Activated CD8-positive, alpha-beta T cell treated with anti-CD3 and anti-CD28 coated beads, Interleukin-2, amount 10 ng/mL, durations not matched to agents 7 days and 5 days (primary cell): Measurements from ENCODE around the gene UBR1. TPM values are rescaled to one million over a fixed set of nuclear protein-coding genes. Genes with fewer than 3 reads are reported as not detected.
"Not testable (repeated sequence)": the region's sequence is repeated elsewhere in the genome, so short reads cannot be mapped to it uniquely, and the experiment has no call there.

Experiments
- ATAC-seq: fragments of 150-1000 bp; cut with Tn5 transposase; one replicate; pipeline ENCODE4 v1.10.0; 2021; ENCODE audit warnings: moderate library complexity
- CTCF ChIA-PET: fragments of 350-600 bp; sonication (Branson Sonifier 250); formaldehyde crosslinking; loops from one replicate; lab custom pipeline; 2021; ENCODE audit warnings: antibody characterized with exemption; lab: Charles Lee
- POLR2A ChIA-PET: fragments of 350-600 bp; sonication (Branson Sonifier 250); formaldehyde crosslinking; loops from one replicate; lab custom pipeline; 2021; ENCODE audit warnings: antibody characterized with exemption; lab: Charles Lee
- DNase-seq: peaks from one replicate; pipeline ENCODE4 v3.0.0-alpha.2; 2020
- H3K27ac Mint-ChIP-seq: one replicate; pipeline ENCODE4 v1.8.0; 2021; ENCODE audit warnings: mild to moderate bottlenecking, mixed read lengths
- H3K27me3 Mint-ChIP-seq: one replicate; pipeline ENCODE4 v1.8.0; 2021; ENCODE audit warnings: low read depth, mixed read lengths
- H3K36me3 Mint-ChIP-seq: one replicate; pipeline ENCODE4 v1.8.0; 2021; ENCODE audit warnings: low read depth, mixed read lengths
- H3K4me1 Mint-ChIP-seq: one replicate; pipeline ENCODE4 v1.8.0; 2021; ENCODE audit warnings: low read depth, mixed read lengths
- H3K4me3 Mint-ChIP-seq: one replicate; pipeline ENCODE4 v1.8.0; 2021; ENCODE audit warnings: mild to moderate bottlenecking, mixed read lengths
- H3K9me3 Mint-ChIP-seq: one replicate; pipeline ENCODE4 v1.8.0; 2022; ENCODE audit warnings: mixed read lengths; ENCODE audit not compliant: insufficient read depth
- total RNA-seq, 2 experiments: library from RNA; stranded (reverse); gene quantifications; one replicate each; pipeline ENCODE4 v1.2.3, GENCODE V29; 2021

UBR1 gene
- total RNA-seq, 2 experiments from 2014 or later, result 35.4 to 39.5 TPM

- H3K27me3 Mint-ChIP-seq, POLR2A ChIA-PET: not testable (repeated sequence)
Measured at GRCh38 chr15:42893911-42894310, 211.9 kb downstream of the UBR1 start.

More at GRCh38 chr15:42893911-42894310, 211.9 kb downstream of the UBR1 start:
- H3K27ac Mint-ChIP-seq, H3K36me3 Mint-ChIP-seq, CTCF ChIA-PET, ATAC-seq, H3K4me1 Mint-ChIP-seq, H3K9me3 Mint-ChIP-seq, DNase-seq, H3K4me3 Mint-ChIP-seq: not testable (repeated sequence)

Other genes starting within 250 kb of the UBR1 start
- gene TTBK2, start 185.3 kb downstream of the UBR1 start, total RNA-seq, result 10 to 100 TPM; 10.1 to 13.9 TPM
- gene TMEM62, start 27.5 kb upstream of the UBR1 start, total RNA-seq, result 10 to 100 TPM; 20.4 to 21.9 TPM
- gene CCNDBP1, start 79.4 kb upstream of the UBR1 start, total RNA-seq, result 10 to 100 TPM; 58.0 to 63.2 TPM
- gene EPB42, start 115.0 kb upstream of the UBR1 start, total RNA-seq, result not detected
- gene TGM5, start 160.9 kb upstream of the UBR1 start, total RNA-seq, result under 1 TPM; 0.31 to 0.37 TPM
- not detected for gene TGM7, start 196.2 kb upstream of the UBR1 start, total RNA-seq
- gene LCMT2, start 224.5 kb upstream of the UBR1 start, total RNA-seq, result 10 to 100 TPM; 12.0 to 14.2 TPM